Embryonic facial prominence (tissue), 1 donor: ENCODE measurements around the gene SP4.

Experiments
- DNase-seq: peaks from one replicate; pipeline ENCODE4 v3.0.0-alpha.2; 2016; ENCODE audit errors: extremely low spot score

SP4 gene

DNA sequence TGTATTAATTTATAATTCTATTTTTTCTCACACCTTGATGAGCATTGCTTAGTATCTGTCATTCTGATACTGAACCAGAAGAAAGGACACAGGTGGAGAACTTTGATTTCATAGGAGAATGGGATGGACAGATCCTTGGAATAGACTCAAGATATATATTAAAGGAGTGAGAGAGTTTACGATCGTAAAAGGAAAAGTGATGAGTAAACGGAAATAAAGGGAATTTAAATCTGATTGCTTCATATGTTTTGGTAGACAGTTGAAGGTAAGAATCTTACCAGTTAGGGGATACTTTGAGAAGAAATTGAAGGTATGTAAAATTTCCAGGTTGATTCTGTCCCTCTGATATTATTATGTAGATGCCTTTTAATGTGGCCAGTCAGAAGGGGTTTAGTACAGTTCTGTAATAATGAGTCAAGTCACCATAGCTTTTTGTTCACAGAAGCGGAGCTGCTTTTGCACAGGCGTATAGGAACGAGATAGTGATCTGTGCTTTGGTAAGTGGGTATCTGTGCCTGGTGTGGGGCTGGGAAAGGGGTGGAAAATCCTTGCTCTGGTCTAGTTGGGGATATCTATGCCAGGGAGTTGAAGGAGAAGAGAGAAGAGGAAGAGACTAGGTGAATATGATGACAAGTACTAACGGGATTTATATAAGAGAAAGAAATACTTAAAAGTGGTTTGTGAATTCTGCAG is 15.4 kb downstream of the SP4 start:
- no peak for DNase-seq

DNA sequence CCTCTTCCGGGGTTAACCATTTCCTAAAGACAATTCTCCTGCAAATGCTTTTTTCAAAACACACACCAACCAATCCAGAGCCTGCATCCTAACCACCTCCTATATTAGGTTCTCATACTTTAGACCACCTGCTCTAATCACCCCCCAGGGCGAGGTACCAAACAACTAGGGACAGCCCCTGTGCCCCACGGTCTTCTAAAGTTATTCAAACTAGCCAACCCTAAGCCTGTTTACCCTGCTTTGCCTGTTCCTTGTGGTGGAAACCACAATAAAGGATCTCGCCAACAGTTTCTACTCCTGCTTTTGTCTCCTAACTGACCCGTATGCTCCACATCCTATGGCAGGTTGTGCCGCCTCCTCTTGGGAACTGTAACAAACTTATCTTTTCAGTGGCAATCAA is 21.1 kb downstream of the SP4 start:
- DNase-seq = no peak

DNA sequence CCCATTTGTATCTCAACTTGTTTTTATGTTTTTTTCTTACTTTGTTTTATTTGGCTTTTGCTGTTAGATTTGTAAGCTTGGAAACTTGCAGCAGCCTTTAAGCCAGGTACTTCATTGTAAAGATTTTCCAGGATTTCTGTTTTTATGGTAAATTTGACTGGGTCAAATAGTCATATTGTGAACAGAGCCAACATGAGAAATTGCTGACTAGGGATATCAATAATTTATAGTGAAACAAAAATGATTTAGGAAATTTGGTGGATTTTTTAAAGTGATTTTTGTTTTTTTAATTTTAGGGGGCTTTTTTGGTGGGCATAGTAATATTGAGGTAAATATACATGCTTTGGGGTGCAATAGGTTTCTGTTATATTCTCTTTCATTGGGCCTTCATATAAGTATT is 22.2 kb downstream of the SP4 start:
- DNase-seq = no peak

- no peak for DNase-seq
Observed at GRCh38 chr7:21450941-21451340, 23.1 kb downstream of the SP4 start.

DNA sequence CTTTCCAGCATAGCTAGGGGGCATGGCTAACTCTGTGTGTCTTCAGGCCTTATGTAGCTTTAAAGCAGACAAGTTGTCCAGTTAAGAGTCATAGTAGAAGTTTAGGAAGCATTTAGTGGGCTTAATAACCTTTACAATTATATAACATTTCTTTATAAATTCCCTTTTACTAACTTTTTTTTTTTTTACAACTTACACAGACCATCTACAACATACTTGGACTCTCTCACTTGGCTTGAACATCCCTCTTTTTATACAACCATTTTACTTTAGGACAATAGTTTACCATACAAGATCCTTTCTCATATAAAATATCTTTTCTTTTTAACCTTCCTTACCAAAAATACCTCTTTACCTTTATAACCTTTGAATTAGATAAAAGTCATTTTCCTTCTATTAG is 26.3 kb downstream of the SP4 start:
- DNase-seq = no peak

GRCh38 chr7:21454906-21455305 is 27.0 kb downstream of the SP4 start:
- no peak for DNase-seq

GRCh38 chr7:21461282-21461681 is 33.4 kb downstream of the SP4 start:
- DNase-seq = no peak

GRCh38 chr7:21462081-21462480 is 34.2 kb downstream of the SP4 start:
- DNase-seq = no peak

- DNase-seq = no peak
Observed at GRCh38 chr7:21463524-21463923, 35.6 kb downstream of the SP4 start.

GRCh38 chr7:21468969-21469368 is 41.1 kb downstream of the SP4 start:
- DNase-seq = no peak

GRCh38 chr7:21469894-21470293 is 42.0 kb downstream of the SP4 start:
- no peak for DNase-seq

DNA sequence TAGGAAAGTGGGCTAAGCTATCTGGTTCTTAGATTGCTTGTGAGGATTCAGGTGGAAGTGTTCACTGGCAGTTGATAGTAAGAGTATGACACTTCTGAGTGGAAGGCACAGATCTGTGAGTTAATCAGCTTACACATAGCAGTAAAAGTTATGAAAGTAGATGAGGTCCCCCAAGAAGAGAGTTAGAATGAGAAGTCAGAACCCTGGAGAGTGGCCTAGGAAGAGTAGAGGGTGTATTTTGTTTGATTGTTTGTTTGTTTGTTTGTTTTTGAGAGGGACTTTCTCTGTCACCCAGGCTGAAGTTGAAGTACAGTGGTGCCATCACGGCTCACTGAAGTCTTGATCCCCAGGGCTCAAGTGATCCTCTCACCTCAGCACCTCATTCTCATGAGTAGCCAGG is 44.1 kb downstream of the SP4 start:
- DNase-seq = no peak

DNA sequence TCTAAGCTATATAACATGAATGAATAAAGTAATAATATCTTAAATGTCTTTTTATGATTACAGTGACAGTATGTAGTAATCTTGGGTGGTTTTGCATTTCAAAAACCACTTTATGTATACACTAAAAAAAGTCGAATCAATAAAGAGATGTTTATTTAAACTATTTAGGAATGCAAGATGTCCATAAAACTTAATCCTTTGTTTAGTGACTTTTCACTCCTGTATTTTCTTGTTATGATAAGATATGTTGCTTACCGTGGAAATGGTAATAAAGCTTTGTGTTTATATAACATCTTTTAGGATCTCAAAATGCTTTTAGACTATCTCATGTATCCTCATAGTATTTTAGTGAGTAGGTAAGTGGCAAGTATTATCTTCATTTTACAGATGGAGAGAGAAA is 48.5 kb downstream of the SP4 start:
- no peak for DNase-seq

- DNase-seq = no peak
Observed at GRCh38 chr7:21480693-21481403, 53.0 kb downstream of the SP4 start.

DNA sequence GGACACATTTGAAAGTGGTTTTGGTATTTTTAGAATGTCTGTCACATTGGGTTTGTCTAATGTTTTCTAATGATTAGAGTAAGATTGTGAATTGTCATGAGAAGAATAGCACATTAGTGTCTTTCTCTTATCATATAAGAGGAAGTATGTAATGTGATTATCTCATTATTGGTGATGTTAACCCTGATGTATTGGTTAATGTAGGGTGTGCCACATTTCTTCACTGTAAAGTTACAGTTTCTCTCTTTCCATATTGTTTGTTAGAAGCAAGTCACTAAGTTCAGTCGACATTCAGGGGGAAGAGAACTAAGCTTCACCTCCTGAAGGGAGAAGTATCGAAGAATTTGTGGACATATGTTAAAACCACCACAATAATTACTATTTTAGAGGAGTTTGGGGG is 58.6 kb downstream of the SP4 start:
- DNase-seq = no peak

DNA sequence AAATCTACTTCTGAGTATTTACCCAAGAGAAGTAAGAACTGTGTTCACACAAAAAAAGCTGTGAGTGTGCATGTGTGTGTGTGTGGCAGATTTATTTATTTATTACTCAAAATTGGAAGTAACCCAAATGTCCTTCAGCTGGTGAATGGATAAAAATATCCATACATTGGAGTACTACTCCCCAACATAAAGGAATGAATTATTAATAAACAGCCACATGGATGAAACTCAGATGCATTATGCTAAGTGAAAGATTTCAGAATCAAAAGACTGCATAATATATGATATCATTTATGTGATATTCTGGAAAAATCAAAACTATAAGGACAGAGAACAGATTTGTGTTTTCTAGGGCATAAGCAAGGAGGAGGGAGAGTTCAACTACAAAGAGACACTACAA is 67.8 kb downstream of the SP4 start:
- DNase-seq = no peak

DNA sequence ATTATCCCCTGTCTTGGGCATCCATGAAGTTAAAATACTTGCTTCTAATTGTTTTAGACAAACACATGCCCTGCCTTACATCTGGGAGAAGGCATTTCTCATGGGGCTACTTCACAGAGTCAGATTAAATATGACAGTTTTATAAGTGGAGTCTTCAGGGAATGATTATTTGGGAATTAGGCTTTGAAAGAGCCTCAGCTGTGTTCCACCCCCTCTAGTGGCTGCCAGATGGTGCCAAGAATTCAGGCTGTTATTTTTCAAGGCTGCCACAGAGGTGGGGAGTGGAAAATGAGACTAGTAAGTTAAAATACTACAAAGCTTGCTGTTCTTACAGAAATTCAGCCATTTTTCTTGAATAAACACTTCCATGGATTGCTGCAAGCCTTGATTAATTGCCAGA is 69.2 kb downstream of the SP4 start:
- DNase-seq = no peak

DNA sequence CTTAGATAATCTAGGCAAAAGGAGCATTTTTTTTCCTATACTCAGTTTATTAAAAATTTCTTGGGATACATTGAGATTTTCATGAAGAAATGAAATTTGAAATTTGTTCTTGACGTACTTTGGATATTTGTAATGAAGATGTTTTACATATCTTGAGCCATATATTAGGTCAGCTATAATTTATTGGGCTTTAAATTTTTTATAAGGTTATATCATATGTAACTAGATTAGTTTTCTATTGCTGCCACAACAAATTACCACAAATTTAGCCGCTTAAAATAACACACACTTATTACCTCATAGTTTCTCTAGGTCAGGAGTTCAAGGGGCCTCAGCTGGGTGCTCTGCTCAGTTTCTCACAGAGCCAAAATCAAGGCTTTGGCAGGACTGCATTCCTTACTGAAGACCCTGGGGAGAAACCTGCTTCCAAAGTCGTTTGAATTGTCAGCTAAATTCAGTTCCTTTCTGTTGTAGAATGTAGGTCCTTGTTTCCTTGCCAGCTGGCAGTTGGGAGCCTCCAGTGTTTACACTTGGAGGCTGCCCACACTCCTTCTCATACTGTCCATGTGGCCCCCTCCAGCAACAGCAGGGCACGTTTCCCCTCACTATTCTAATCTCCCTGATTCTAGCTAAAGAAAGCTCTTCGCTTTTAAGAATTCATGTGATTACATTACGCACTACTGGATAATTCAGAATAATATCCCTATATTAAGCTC is 72.4 kb downstream of the SP4 start:
- no peak for DNase-seq

DNA sequence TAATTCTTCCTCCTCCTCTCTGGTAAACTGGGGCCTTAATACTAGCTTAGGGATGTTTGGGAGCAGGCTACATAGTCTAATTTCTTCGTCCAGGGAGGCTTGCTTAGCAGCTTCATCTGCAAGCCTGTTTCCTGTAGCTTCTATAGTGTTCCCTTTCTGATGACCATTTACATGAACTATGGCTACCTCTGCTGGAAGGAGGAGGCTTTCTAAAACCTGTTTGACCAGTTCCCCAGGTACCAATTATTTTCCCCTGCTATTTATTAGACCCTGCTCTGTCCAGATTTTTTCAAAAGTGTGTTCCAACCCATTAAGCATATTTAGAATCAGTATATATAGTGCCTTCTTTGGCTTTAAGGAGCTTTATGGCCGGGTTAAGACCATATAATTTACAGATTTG is 76.1 kb downstream of the SP4 start:
- DNase-seq = no peak

DNA sequence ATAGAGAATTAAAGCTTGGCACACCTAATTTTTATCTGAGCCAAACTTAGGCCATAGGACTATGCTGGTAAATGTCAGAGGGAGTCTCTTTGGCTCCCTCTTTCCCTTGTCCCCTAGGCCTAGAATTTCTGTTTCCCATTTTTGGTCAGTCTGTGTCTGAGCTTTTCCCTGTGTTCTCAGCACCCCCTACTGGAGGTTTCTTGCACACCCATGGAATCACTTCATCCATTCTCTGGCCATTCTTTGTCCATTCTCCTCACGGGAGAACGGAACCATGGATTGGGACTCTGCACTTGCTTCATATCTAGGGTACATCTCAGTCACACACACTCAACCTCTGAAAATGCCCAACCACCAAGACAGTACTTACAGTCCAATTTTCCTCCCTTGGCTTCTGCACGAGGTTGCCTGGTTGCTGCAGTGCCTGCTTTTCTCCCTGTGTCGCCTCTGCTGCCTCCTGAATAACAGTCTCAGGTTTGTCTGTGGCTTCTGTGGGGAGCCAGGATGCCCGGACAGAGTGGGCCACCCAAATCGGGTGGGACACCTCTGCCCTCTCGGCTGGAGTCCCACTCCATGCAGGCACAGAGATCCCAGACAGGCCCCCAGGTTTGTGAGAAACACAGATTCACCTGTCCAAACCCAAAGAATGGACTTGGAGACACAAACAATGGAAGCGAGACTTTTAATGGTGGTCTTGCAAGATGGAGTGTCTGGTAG is 79.9 kb downstream of the SP4 start:
- DNase-seq = no peak

- DNase-seq = no peak
Observed at GRCh38 chr7:21508538-21508937, 80.7 kb downstream of the SP4 start.

GRCh38 chr7:21514062-21514461 is 86.2 kb downstream of the SP4 start:
- DNase-seq = no peak
